RWPE1 (cell line): ENCODE results near the gene PNMA8C.

Experiments
- CTCF ChIA-PET: fragments of 350-600 bp; sonication (Branson Sonifier 250); formaldehyde crosslinking; extraction: SDS; loops from one replicate; lab custom pipeline; 2021; lab: Yijun Ruan, JAX
- POLR2A ChIA-PET: fragments of 400-600 bp; formaldehyde crosslinking; extraction: SDS; loops from one replicate; lab custom pipeline; 2020; ENCODE audit warnings: antibody characterized with exemption; ENCODE audit not compliant: low non-redundant PET; lab: Yijun Ruan, JAX
- DNase-seq: peaks from one replicate; pipeline ENCODE4 v3.0.0; 2012; ENCODE audit warnings: low spot score
- H3K27ac ChIP-seq: fragments of 450-650 bp; 2 replicates; pipeline ENCODE4 v1.5.1; 2017
- TF ChIP-seq, protein P1 (sequence below): fragments of 450-650 bp; conservative IDR thresholded peaks from 2 replicates; pipeline ENCODE4 v1.5.1; 2017; ENCODE audit warnings: low read depth, mild to moderate bottlenecking

PNMA8C gene

DNA sequence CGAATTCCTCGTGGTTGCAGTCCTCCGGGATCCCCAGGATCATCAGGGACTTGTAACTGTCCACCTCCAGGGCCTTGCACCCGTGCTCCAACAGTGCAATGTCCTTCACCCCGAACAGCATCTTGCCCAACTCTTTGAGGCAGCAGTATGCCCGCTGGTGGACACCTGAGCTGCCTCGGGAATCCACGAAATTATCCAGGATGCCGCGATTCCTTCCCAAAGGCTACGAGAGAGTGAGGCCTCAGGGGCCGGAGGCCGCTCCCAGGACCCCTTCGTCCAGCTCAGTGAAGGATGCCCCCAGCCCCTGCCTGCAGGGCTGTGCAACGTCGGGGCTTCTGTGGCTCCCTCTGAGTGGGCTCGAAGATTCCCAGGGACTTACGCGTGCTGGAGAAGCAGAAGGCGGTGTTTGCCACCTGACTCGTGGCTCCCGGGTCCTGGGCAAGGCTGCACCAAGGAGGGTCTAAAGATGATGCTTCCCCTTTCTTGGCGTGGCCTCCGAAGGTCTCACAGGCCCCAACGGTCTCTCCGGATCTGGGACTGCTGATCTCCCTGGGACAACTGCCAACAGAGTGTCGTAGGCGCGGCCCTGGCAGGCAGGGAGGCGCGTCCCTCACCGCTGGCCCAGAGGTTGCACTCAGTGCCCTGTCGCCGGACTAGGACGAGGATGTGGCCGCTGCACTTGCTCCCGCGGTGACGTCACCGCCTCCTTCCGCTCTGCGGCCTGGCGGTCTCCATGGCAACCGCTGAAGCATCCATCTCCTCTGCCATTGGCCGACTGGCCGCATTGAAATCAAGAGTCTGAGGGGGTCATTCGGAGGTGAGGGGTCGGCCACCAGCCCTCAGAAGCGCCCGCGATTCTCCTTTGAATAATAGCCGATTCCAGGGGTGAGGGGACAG is at the start of gene PNMA8C:
Gene PNMA8C (minus strand): TSS at position 698 of the 897 bp plus-strand sequence. CDS start 577 bp downstream, at position 121.
- TF ChIP-seq, protein P1, sequence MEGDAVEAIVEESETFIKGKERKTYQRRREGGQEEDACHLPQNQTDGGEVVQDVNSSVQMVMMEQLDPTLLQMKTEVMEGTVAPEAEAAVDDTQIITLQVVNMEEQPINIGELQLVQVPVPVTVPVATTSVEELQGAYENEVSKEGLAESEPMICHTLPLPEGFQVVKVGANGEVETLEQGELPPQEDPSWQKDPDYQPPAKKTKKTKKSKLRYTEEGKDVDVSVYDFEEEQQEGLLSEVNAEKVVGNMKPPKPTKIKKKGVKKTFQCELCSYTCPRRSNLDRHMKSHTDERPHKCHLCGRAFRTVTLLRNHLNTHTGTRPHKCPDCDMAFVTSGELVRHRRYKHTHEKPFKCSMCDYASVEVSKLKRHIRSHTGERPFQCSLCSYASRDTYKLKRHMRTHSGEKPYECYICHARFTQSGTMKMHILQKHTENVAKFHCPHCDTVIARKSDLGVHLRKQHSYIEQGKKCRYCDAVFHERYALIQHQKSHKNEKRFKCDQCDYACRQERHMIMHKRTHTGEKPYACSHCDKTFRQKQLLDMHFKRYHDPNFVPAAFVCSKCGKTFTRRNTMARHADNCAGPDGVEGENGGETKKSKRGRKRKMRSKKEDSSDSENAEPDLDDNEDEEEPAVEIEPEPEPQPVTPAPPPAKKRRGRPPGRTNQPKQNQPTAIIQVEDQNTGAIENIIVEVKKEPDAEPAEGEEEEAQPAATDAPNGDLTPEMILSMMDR = no peak
- ChIA-PET CTCF (no interaction called here), POLR2A (no interaction called here)
- H3K27ac ChIP-seq = no peak within 1 kb of the TSS
- DNase-seq = no peak

DNA sequence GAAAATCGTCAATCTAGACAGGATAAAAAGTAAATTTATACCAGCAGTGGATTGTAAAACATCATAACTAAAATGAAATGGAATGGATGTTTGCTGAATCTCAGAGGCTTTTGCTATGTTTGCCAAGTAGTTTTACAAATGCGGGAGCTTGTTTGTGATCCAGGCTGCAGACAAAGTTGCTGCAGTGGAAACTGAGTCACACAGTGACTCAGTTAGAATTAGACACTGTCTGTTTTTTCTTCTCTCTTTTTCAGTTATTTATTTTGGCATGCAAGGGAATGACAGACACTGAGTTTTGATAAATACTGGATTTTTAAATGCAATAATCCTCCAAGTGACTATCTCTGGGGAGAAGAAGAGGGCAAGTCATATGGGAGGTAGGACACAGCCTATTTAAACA is 47.2 kb upstream of the PNMA8C start:
- H3K27ac ChIP-seq = no peak overlapping the region
- TF ChIP-seq, protein P1 = no peak
- DNase-seq = no peak
- POLR2A ChIA-PET = no interaction called here
- CTCF ChIA-PET = no interaction called here

DNA sequence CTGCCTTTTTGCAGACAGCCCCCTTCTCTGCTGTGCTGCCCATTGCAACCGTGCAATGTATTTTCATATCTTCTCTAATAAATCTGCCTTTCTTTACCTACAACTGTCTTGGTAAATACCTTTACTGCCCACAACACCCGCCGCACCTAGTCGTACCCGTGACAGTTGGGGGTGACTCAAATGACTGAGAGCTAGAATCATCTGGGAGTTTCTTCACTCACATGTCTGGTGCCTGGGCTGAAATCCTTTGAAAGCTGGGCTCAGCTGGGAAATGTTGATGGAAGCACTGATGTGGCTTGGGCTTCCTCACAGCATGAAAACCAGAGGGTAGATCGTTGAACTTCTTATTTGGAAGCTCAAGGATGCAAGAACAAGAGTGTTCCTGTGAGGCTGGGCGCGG is 45.5 kb upstream of the PNMA8C start:
- DNase-seq = no peak
- CTCF ChIA-PET = interaction anchor here (0.6 kb wide), 2 partner anchors 12 to 74 kb away, joined by 3 to 6 read pairs; no protein-coding TSS in a partner anchor
- no peak overlapping the region for H3K27ac ChIP-seq
- POLR2A ChIA-PET = no interaction called here
- TF ChIP-seq, protein P1 = no peak

DNA sequence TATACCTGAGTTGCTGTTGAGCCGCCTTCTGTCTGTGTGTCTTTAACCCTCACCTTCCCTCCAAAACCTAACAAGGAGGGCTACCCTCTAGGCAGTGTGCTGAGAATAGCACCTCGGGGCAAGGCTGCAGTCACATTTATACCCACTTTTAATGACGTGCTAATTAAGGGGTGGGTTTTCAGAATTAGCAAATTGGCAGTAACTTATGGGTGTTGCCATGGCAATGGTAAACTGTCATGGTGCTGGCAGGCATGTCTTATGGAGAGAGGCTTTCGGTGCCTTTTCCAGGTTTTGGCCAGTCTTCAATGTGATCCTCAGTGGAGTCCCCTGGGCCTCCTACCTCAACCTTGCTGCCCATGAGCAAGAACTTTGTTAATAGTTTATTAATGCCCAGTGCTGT is 43.9 kb upstream of the PNMA8C start:
- TF ChIP-seq, protein P1 = no peak
- no peak for DNase-seq
- ChIA-PET POLR2A (no interaction called here), CTCF (interaction anchor here (0.6 kb wide), 1 partner anchor 73 kb away, joined by 5 read pairs; no protein-coding TSS in a partner anchor)
- H3K27ac ChIP-seq = no peak overlapping the region

DNA sequence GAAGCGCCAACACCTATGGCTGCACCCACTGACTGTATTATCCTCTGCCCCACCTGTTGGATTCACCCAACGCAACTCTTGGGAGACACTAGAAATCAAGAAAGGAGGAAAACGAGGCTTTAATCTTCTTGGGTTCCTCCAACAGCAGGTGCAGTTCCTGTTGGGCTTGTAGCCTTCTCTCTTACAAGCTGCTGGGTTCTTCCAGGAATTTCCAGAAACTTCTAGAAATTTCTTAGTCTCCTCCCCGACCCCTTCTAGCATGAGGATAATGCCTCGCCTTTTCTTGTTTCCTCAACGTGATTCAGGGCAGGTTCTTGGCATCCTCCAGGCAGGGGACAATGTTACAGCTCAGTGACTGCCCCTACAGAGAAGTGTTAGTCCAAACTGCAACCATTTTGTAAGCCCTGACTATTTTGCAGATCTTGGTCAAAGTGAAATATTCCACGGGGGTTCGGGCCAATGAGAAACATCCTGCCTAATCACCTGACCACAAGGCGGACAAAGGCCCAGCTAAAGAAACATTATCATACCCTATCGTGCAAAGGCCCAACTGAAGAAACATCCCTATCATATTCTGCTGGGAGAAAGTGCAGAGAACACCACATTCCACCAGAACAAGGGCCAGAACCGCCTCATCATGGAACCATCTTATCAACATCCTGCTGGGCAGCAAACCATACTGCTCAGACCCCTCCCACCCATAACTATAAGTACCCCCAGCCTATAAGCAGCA is 43.2 kb upstream of the PNMA8C start:
- ChIA-PET CTCF (no interaction called here), POLR2A (no interaction called here)
- DNase-seq = no peak
- H3K27ac ChIP-seq = peak overlapping the region; percentile 65
- TF ChIP-seq, protein P1 = no peak

DNA sequence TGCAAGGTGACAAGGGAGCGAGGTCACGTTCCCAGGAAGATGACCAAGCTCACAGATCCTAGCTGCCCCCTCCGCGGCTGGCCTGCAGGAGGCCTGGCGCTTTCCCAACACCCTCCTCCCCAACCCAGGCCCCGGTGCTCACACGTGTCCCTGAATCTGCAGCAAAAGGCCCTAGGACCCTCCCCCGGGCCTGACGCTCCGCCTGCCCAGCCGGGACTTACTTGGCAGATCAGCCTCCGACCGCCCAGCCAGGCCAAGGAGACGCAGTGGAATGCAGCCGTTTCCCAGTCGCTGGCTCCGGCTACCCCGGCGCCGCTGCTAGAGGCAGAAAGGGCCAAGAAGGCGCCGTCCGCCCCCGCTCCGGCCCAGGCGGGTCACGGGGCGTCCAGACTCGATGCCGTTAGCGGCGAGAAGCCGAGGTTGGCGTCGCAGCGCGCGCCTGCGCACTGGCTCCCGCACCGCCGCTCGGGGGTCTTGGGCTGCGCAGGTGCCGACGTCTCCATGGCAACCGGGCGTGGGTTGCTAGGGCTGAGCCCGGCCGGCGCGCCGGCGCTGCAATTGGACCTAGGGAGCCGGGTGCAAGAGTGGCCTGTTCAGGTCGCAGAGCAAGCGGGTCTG is 42.5 kb upstream of the PNMA8C start, which contains the start of gene PNMA8A:
Gene PNMA8A (minus strand): TSS at position 448 of the 618 bp plus-strand sequence. CDS start 528 bp downstream, outside the sequence.
- ChIA-PET POLR2A (interaction anchor here (0.5 kb wide), 1 partner anchor 98 kb away, joined by 3 read pairs; no protein-coding TSS in a partner anchor), CTCF (no interaction called here)
- peak within 1 kb of the TSS; percentile 65 for H3K27ac ChIP-seq
- TF ChIP-seq, protein P1 = no peak
- peak; percentile 31 for DNase-seq
